Right lung (tissue), 10 donors: ENCODE results near the gene OR51A4. TPM values are rescaled to one million over a fixed set of nuclear protein-coding genes. Genes with fewer than 3 reads are reported as not detected.
"Not testable (repeated sequence)": the region's sequence is repeated elsewhere in the genome, so short reads cannot be mapped to it uniquely, and the experiment has no call there.

ENCODE experiments used
- DNase-seq, 2 donors: peaks; one replicate each; pipeline ENCODE4 v3.0.0-alpha.2; 2013
- long read RNA-seq, 8 donors: transcript quantifications; one replicate each; lab custom pipeline, GENCODE V29; 2026
- polyA plus RNA-seq, 5 donors: library from polyadenylated mRNA; unstranded; fragments of 120-200 nt; gene quantifications; one replicate each; pipeline versions ENCODE4 v1.2.1 to v1.2.3, GENCODE V29; 2013; ENCODE audit warnings: inconsistent platforms in 1 of 5, low replicate concordance in 1 of 5; ENCODE audit not compliant: insufficient read length in 5 of 5, insufficient read depth in 1 of 5

Gene OR51A4, protein sequence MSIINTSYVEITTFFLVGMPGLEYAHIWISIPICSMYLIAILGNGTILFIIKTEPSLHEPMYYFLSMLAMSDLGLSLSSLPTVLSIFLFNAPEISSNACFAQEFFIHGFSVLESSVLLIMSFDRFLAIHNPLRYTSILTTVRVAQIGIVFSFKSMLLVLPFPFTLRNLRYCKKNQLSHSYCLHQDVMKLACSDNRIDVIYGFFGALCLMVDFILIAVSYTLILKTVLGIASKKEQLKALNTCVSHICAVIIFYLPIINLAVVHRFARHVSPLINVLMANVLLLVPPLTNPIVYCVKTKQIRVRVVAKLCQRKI
- not detected for polyA plus RNA-seq
- long read RNA-seq, donor 1 = 0 reads
- long read RNA-seq, donor 2 = 0 reads
- long read RNA-seq, donor 3 = 0 reads
- long read RNA-seq, donor 4 = 0 reads
- long read RNA-seq, donor 5 = 0 reads
- long read RNA-seq, donor 6 = 0 reads
- long read RNA-seq, donor 7 = 0 reads
- long read RNA-seq, donor 8 = 0 reads

DNA sequence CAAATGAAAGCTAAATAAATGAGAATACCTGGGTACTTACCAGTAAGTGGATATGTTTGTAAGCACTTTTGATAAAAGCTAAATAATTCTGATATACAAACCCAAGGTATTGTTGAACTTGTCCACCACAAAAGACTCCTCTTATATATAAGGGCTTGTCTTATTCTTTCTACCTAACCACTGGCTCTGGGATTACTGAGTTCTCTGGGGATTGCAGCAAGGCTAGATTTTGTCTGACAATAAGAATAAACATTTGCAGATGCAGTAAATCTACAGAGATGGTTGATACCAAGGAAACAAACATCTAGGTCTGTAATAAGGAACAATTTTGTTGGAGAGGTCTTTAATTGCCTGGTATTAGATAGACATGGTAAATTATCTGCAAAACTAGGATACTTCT, at the start of gene OR51A4:
OR51A4 (minus strand) TSS at position 101 of the 400 bp plus-strand sequence. CDS start 505 bp downstream, outside the sequence.
- no peak for DNase-seq

DNA sequence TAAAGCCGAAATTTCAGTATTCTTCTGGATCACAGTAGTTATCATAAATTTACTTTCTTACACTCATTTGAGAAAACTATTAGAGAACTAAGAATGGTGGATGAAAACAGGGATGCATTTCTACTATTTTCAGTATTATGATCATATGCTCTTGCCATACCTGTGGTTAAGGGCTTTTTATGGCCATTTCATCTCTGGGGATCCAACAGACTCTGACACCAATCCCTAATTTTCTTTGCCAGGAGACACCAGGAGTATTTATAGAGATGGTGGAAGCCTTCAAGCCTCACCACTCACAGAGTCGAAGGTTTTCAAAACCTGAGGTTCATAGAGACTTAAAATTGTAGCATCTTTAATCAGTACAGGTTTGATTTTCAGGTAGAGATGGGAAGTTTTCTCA, 47.1 kb upstream of the OR51A4 start, which contains the start of gene OR51L1:
OR51L1 (plus strand) TSS at position 301 of the 400 bp plus-strand sequence. CDS start 4,132 bp downstream, outside the sequence.
- DNase-seq = no peak

- no peak for DNase-seq
Observed at GRCh38 chr11:4991060-4991459, 43.7 kb upstream of the OR51A4 start.

DNA sequence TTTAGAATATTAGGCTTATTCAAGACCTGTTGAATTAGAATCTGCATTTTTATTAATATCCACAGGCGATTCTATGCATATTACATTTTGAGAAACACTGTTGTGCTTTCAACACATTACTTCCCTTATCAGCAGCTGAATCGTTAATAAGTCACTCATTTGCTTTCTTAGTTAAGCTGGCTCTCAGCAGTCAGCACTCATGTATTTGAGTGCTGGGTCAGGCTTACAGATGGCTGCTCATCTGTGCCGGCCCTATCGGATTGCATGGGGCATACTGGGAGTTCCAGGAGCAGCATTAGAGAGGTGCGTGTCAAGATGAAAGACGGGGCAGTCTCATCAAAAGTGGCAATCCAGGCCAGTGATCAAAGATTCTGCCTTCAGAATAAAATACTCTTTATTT, 36.4 kb upstream of the OR51A4 start:
- peak; percentile 34 to 48 for DNase-seq

GRCh38 chr11:4982678-4983077, 35.3 kb upstream of the OR51A4 start:
- DNase-seq = no peak

DNA sequence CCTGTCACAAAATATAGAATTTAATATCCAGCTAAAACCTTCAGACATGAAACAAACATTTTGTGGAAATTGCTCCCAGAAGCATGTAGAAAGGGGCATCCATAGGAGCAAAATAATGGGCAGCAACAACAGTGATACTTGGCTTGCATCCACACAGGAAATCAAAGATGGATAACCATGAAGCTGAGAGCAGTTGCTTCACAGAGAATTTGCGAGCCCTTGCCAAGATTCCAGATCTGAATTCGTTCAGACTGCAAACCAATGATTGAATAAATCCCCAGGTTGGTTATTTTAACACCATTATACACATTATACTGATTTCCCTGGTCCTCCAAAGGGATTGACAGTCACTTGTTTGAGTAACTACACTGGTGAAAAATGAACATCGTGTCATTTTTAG, 31.6 kb upstream of the OR51A4 start:
- DNase-seq = peak; percentile 11 to 14

GRCh38 chr11:4975436-4975835, 28.0 kb upstream of the OR51A4 start:
- no peak for DNase-seq

GRCh38 chr11:4962816-4963215, 15.4 kb upstream of the OR51A4 start:
- no peak for DNase-seq

DNA sequence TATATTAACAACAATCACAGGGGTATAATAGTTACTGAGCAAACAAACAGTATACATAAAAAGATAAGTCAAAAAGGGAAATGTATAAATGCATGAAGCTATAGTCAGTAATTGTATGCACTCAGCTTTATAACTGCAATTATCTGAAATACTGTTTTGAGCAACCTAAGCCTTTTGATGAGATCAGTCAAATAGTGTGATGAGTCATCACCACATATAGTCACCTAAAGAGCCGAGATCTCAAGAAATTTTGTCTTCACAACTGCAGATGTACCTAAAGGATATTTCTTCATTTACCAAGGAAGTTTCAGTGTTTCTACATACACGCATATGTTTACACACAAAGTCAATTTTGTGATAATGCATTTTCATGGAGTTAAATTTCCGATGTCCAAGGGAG, 13.5 kb upstream of the OR51A4 start:
- no peak for DNase-seq

GRCh38 chr11:4957396-4957795, 10.0 kb upstream of the OR51A4 start:
- DNase-seq = no peak

DNA sequence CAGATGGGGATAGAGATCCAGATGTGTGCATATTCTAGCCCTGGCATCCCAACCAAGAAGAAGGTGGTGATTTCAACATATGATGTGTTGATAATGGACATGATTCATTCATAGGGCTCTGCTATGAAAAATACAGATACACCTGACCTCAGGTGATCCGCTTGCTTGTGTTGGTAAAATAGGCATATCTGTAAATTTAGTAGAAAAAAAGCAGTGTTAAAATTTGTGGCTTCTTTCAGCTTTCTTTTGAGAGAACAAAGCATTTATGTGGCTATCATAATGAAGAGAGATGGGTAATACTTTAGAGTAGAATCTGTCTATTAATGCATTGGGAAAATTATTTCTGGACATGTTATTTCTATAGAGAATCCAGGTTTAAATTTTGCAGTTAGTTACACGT, 8.2 kb upstream of the OR51A4 start, which contains the start of gene OR51A2:
OR51A2 (minus strand) TSS at position 101 of the 400 bp plus-strand sequence; CDS start at position 101, 0 bp downstream.
- not testable (repeated sequence) for DNase-seq

DNA sequence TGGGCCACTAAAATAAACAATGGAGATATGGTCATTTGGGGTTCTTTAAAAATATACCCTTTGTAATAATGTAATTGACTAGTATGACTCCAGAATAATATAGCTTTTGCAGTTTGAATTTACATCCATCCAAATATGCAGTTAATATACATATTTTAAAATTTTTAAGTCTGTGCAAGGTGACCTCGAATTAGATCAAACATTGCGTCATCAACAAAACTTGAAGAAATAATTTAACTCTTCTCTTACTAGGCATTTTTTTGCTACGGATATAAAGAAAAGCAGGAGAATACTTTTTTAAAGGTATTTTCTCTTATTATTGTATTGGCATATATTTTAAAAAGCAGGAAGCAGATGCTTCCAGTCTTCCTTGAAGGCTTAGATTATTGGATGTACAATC, 10.7 kb downstream of the OR51A4 start:
- no peak for DNase-seq

- no peak for DNase-seq
Observed at GRCh38 chr11:4932751-4933150, 14.7 kb downstream of the OR51A4 start.

DNA sequence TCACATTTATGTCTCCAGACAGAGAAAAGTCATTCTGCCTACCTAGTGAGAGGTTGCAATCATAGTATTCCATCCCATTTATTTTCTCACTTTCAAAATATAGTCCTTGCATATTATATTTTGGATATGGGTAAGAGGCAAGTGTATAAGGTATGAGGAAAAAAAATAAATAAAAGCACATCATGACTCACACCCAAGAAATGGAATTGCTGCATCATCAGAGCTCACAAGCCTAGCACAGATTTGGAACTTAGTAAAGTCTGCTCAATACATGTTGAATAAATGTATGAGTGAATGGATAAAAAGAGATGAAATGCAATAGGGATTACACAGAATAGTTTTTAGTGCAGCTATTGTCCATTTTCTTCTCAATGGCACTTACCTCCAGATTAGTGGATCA, 20.8 kb downstream of the OR51A4 start:
- no peak for DNase-seq

GRCh38 chr11:4924239-4924638, 23.2 kb downstream of the OR51A4 start, which contains the start of gene OR51G1:
Gene OR51G1 (minus strand): TSS chr11:4924339. CDS start chr11:4924339, 0 bp downstream.
- no peak for DNase-seq

- no peak for DNase-seq
Observed at GRCh38 chr11:4922304-4922703, 25.1 kb downstream of the OR51A4 start.

- DNase-seq = no peak
Observed at GRCh38 chr11:4921796-4922195, 25.6 kb downstream of the OR51A4 start.

DNA sequence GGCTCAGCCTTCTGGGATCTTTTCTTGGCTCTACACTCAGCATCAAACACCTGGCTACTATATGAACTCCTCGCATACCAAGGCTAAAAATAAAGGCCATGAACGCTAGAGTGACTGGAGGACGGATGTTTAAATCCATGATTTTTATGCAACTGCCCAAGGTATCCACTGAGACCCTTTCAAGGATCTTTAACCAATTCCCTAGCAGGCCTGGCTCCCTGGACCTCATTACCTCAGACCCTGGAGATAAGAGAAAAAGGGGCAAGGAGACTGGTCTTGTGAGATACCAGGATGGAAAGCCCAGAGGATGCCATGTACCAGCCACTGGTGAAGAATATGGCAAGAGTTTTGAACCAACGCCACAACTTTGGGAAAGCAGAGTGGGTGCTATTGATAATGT, 28.2 kb downstream of the OR51A4 start, which contains the start of gene OR51G2:
OR51G2 (minus strand) TSS at position 101 of the 400 bp plus-strand sequence. CDS start 3,687 bp downstream, outside the sequence.
- no peak for DNase-seq

DNA sequence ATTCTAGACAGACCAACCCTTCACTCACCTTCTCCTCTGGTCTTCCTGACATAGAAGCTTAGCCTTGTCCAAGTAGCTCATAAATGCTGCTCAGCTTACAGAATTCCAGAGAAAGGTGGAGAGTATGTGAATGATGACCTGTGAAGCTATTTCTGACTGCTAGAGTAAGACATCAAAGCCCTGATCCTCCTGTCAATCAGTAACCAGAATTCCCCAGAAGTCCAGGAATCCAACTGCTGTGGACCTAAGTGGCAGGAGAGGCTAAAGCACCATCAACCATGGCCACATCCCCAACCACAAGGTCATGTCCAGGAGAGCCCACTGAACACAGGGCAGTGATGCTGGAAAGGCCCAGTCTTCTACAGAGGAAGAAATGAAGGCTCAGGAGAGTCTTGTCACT, 30.8 kb downstream of the OR51A4 start:
- no peak for DNase-seq

DNA sequence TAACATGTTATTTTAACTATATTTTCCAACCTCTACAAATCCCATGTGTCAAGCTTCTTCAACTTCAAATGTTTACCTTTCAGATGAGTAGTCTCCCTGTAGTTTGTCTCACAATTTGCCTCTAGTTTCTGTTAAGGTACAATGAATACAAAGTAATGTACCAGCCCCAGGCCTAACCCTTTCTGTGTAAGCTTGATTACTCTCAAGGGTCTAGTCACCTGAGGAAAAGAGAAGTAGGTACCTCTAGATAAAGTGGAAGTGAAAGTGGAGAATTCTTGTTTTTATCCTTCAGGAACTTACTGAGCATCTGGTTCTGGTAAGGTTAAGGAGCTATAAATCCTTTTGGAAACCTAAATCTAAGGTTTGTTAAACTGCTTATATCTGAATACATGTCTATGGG, 43.9 kb downstream of the OR51A4 start, which contains the start of gene OR51A7:
OR51A7 (plus strand) TSS at position 300 of the 400 bp plus-strand sequence. CDS start 3,587 bp downstream, outside the sequence.
- DNase-seq = no peak
